AML-193 (cell line): Measurements from ENCODE around the gene BHLHE23.

Experiments
- DNase-seq, 2 experiments: peaks; one replicate each; lab custom pipeline; 2025; lab: John Stamatoyannopoulos, UW

The BHLHE23 gene

GRCh38 chr20:63006540-63007359 is at the start of gene BHLHE23:
Gene BHLHE23 (minus strand): TSS chr20:63006964. CDS start chr20:63006774, 190 bp downstream.
- no peak for DNase-seq

- no peak for DNase-seq
Observed at GRCh38 chr20:63055575-63056235, 48.9 kb upstream of the BHLHE23 start.

GRCh38 chr20:63054681-63055240 is 48.0 kb upstream of the BHLHE23 start:
- no peak for DNase-seq

GRCh38 chr20:63054103-63054474 is 47.3 kb upstream of the BHLHE23 start:
- DNase-seq: no peak

GRCh38 chr20:63053432-63054102 is 46.8 kb upstream of the BHLHE23 start:
- DNase-seq: no peak

- DNase-seq: no peak
Observed at GRCh38 chr20:63052571-63053431, 46.0 kb upstream of the BHLHE23 start.

GRCh38 chr20:63051911-63052310 is 45.1 kb upstream of the BHLHE23 start:
- no peak for DNase-seq

GRCh38 chr20:63051186-63051860 is 44.6 kb upstream of the BHLHE23 start:
- no peak for DNase-seq

GRCh38 chr20:63050406-63050805 is 43.6 kb upstream of the BHLHE23 start:
- DNase-seq: no peak

GRCh38 chr20:63049561-63050221 is 42.9 kb upstream of the BHLHE23 start:
- DNase-seq: no peak

GRCh38 chr20:63049191-63049518 is 42.4 kb upstream of the BHLHE23 start:
- DNase-seq: no peak

GRCh38 chr20:63048516-63049190 is 41.9 kb upstream of the BHLHE23 start:
- no peak for DNase-seq

- DNase-seq: no peak
Observed at GRCh38 chr20:63047946-63048345, 41.2 kb upstream of the BHLHE23 start.

- no peak for DNase-seq
Observed at GRCh38 chr20:63047267-63047666, 40.5 kb upstream of the BHLHE23 start.

GRCh38 chr20:63046841-63047240 is 40.1 kb upstream of the BHLHE23 start:
- DNase-seq: no peak

- DNase-seq: no peak
Observed at GRCh38 chr20:63045991-63046390, 39.2 kb upstream of the BHLHE23 start.

- DNase-seq: no peak
Observed at GRCh38 chr20:63045401-63045800, 38.6 kb upstream of the BHLHE23 start.

GRCh38 chr20:63044605-63045004 is 37.8 kb upstream of the BHLHE23 start:
- DNase-seq: no peak

GRCh38 chr20:63044204-63044600 is 37.4 kb upstream of the BHLHE23 start:
- no peak for DNase-seq
